Fibroblast of the aortic adventitia (primary cell): ENCODE results near the gene VAMP3. TPM values are rescaled to one million over a fixed set of nuclear protein-coding genes. Genes with fewer than 3 reads are reported as not detected.
A peak's percentile ranks its signal among the peaks of the same experiment; 100 is the strongest.

Experiments used
- DNase-seq: peaks from one replicate; pipeline ENCODE4 v3.0.0-alpha.2; 2010; ENCODE audit warnings: low read depth
- H3K4me3 ChIP-seq: 2 replicates; pipeline ENCODE4 v1.5.1; 2011; ENCODE audit warnings: low read depth, mild to moderate bottlenecking, control low read depth, low read length, moderate library complexity
- total RNA-seq: library from RNA; depleted of rRNA; stranded (reverse); fragments of >200 nt; gene quantifications from 2 replicates; pipeline ENCODE4 v1.2.3, GENCODE V29; 2012; ENCODE audit warnings: low replicate concordance
- TF ChIP-seq, protein P1 (sequence below): IDR thresholded peaks from 2 replicates; pipeline ENCODE4 v1.5.1; 2011; ENCODE audit warnings: mild to moderate bottlenecking, low read length, control low read depth, inconsistent platforms; ENCODE audit not compliant: insufficient read depth

The VAMP3 gene, protein sequence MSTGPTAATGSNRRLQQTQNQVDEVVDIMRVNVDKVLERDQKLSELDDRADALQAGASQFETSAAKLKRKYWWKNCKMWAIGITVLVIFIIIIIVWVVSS
- 37.2 and 135 TPM in 2 replicates for total RNA-seq

DNA sequence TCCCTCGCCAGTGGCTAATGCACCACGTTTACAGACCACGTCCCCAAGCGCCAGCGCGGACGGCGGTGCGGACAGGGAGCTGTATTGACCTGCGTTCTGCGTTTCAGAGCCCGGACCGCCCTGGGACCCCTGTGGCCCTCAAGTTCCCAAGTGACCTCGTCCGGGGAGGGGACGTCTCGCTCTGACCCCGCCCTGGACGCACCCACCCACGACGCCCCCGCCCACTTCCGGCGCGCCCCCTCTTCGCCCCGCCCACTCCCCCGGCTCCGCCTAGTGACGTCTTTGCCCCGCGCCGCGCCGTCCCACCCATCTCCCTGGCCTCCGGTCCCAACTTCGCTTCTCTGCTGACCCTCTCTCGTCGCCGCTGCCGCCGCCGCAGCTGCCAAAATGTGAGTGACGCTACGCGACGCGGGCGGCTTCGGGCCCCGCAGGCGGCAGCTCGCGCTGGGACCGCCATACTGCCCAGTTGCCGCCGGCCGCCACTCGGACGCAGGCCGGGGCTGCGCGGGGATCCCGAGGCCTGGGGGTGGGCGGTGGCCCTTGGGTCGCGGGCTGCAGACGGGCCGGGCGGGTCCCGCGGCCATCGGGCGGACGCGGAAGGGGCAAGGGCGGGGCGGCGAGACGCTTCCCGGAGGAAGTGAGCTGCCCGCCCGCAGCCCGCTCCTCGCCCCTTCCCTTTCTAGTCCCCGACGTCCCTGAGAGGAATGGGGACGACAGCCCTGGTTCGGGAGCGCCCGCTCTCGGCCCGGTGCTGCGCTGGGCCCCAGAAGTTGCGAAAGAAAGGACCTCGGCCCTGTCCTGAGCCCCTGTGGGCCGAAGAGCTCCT, at the start of gene VAMP3:
Gene VAMP3, plus strand, starts transcription at position 300 of the 826 bp plus-strand sequence. Its CDS starts 88 bp downstream, at position 388.
- peak; percentile 68 for DNase-seq
- TF ChIP-seq, protein P1, sequence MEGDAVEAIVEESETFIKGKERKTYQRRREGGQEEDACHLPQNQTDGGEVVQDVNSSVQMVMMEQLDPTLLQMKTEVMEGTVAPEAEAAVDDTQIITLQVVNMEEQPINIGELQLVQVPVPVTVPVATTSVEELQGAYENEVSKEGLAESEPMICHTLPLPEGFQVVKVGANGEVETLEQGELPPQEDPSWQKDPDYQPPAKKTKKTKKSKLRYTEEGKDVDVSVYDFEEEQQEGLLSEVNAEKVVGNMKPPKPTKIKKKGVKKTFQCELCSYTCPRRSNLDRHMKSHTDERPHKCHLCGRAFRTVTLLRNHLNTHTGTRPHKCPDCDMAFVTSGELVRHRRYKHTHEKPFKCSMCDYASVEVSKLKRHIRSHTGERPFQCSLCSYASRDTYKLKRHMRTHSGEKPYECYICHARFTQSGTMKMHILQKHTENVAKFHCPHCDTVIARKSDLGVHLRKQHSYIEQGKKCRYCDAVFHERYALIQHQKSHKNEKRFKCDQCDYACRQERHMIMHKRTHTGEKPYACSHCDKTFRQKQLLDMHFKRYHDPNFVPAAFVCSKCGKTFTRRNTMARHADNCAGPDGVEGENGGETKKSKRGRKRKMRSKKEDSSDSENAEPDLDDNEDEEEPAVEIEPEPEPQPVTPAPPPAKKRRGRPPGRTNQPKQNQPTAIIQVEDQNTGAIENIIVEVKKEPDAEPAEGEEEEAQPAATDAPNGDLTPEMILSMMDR, result no peak
- H3K4me3 ChIP-seq, result peak within 1 kb of the TSS; percentile 89

DNA sequence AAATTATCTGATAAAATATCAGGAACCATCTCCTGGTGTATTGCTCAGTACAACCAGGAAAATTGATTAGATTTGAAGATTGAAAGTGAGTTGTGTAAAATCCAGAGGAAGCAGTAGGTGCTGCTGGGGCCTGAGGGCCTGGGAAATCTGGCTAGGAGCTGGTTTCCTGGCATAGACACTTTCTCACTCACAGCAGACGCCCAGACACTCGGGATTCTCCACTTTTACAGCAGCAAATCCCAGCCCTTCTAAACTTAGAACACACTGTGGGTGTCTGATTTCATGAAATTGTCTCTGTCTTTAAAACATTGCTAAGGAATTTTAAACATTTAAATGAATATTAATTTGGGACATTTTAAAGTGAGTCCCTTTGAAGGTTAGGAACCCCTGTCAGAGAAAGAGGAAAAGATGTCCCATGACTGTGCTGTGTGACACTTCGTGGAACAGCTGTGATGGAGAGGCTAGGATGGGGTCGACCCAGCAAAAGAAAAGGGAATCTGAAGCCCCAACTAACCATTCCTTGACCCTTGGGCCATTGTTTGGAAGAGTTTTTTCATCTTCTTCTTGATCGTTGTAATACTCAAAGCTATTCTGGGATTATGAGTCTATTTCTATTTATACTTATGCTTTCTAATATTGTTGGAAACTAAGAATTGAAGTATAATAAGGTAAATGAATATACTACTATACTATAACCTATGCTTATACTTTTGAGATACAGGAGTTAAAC, 49.0 kb upstream of the VAMP3 start:
- TF ChIP-seq, protein P1, result no peak
- no peak overlapping the region for H3K4me3 ChIP-seq
- no peak for DNase-seq

DNA sequence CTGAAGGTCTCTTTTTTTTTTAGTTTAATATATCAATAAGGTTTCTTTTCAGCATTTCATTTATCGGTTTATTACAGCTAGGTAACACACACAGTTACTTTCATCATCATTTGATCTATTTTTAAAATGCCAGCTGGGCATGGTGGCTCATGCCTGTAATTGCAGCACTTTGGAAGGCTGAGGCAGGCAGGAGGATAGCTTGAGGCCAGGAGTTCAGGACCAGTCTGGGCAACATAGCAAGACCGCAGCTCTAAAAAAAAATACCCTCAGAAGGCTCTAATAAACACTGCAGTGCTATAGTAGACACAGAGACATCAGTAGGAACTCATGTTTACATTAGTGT, 48.5 kb upstream of the VAMP3 start:
- H3K4me3 ChIP-seq, result no peak overlapping the region
- TF ChIP-seq, protein P1, result no peak
- no peak for DNase-seq

DNA sequence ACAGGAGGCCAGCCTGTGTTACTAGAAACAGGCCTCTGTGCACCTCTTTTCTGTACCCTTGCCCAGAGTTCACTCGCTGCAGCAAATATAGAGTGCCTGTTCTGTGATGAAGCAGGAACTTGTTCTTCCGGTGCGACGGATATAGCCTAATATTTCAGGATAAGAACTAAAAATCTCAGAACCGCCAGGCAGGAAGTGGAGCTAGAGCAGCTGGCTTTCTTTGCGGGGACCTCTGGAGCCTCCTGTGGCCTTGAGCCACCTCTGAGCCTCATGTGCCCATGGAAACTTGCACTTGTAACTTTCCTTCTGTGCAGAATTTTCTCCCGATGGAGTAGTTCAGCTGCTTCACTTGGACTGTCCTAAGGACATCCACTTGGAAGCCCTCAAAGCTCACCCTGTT, 44.5 kb upstream of the VAMP3 start:
- TF ChIP-seq, protein P1, result no peak
- no peak overlapping the region for H3K4me3 ChIP-seq
- no peak for DNase-seq

DNA sequence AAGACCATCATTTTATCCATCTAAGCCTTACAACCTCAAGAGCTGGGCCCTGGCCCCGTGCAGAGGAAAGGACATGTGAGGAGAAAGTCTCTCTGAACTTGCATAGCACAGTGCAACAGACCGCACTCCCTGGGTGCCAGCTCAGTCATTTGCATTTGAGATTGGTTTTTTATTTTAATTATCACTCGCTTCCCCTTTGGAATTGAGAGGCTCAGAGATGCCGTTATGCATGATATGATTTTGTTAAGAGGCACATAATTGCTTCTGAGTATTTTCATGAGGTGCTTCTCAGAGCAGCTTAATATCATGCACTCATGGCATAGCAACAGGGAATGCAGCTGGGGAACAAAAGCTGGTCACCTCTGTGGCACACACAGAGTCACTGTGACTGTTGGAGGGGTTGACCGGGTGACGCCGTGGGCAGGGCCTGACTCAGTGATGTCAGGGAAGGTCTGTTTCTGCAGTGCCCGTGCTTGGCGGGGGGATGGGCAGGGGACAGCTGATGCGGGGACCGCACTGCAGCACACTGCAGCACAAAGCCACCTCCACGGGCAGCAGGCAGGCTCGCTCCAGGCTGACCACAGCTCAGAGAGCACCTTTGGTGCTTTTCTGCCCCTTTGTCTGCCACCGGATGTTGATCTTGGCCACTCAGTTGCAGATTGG, 43.2 kb upstream of the VAMP3 start:
- DNase-seq, result no peak
- H3K4me3 ChIP-seq, result no peak overlapping the region
- TF ChIP-seq, protein P1, result no peak

DNA sequence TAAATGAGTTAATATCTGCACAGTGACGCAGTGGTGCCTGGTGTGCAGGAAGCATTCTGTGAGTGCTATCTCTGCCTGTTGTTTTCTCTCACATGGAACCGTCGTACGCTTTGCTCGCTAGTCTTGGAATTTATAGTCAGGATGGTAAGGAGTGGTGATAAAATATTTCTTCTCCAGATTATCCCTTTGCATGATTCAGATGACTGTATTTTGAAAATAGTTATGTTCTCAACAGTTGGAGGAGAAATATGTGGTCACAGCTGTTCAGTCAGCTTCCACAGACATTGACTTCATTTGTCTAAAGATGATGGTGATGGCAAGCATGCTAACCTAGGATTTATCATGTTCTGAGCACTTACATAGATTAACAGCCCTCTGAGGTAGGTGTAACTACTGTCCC, 41.3 kb upstream of the VAMP3 start:
- TF ChIP-seq, protein P1, result no peak
- no peak overlapping the region for H3K4me3 ChIP-seq
- no peak for DNase-seq
